GM12878 (cell line): ENCODE results near the gene UROD. TPM values are rescaled to one million over a fixed set of nuclear protein-coding genes. Genes with fewer than 3 reads are reported as not detected.

Experiments
- ATAC-seq: fragments of 200-7000 bp; cut with Tn5 transposase; 3 replicates; pipeline ENCODE4 v1.9.1; 2020; ENCODE audit warnings: mild to moderate bottlenecking, moderate library complexity
- BruUV-seq: library from RNA; stranded (reverse); fragments of 400-500 nt; replicated peaks from 2 replicates; lab custom pipeline; 2021; lab: Mats Ljungman, UMichigan
- CTCF ChIA-PET: fragments of 300-600 bp; sonication (Branson Sonifier 250); formaldehyde crosslinking; extraction: SDS; loops from one replicate; lab custom pipeline; 2021; ENCODE audit warnings: inconsistent platforms; lab: Yijun Ruan, JAX
- POLR2A ChIA-PET: fragments of 350-600 bp; formaldehyde crosslinking; extraction: SDS; loops from one replicate; lab custom pipeline; 2021; ENCODE audit warnings: inconsistent platforms; lab: Charles Lee
- RAD21 ChIA-PET: fragments of 300-600 bp; sonication (Branson Sonifier 250); formaldehyde crosslinking; loops from one replicate; lab custom pipeline; 2023; ENCODE audit warnings: antibody characterized with exemption; ENCODE audit not compliant: unreplicated experiment; lab: Charles Lee
- SMC1A ChIA-PET: fragments of 300-600 bp; sonication (Branson Sonifier 250); formaldehyde crosslinking; loops from one replicate; lab custom pipeline; 2023; ENCODE audit not compliant: unreplicated experiment, uncharacterized antibody; lab: Charles Lee
- DNase-seq: peaks from one replicate; pipeline ENCODE4 v3.0.0-alpha.2; 2011; ENCODE audit warnings: low read depth, low spot score
- FAIRE-seq: peaks from 3 replicates; lab custom pipeline; 2011; peaks lifted over from hg19 to GRCh38; lab: Jason Lieb, UNC
- H2AFZ ChIP-seq: 2 replicates; pipeline ENCODE4 v1.6.0; 2011; ENCODE audit warnings: low read depth, low read length, control low read depth; ENCODE audit not compliant: control insufficient read depth
- H3K27ac ChIP-seq: 2 replicates; pipeline ENCODE4 v1.5.1; 2011; ENCODE audit warnings: control low read depth; ENCODE audit not compliant: control insufficient read depth, insufficient read depth
- H3K27me3 ChIP-seq, 2 experiments: replicated peaks in 1 of 2; 2 replicates each; pipeline versions ENCODE4 v1.6.0 to v1.6.1; 2011; ENCODE audit warnings: low read length in 1 of 2; ENCODE audit not compliant: control insufficient read depth in 2 of 2, insufficient read depth in 2 of 2
- H3K36me3 ChIP-seq, 2 experiments: 2 replicates each; pipeline ENCODE4 v1.5.1; 2011; ENCODE audit warnings: low read length in 1 of 2; ENCODE audit not compliant: control insufficient read depth in 2 of 2, insufficient read depth in 2 of 2
- H3K4me1 ChIP-seq: 2 replicates; pipeline ENCODE4 v1.6.1; 2011; ENCODE audit warnings: mild to moderate bottlenecking, low read length, moderate library complexity, mixed read lengths; ENCODE audit not compliant: control insufficient read depth, insufficient read depth
- H3K4me2 ChIP-seq: 2 replicates; pipeline ENCODE4 v1.6.0; 2011; ENCODE audit warnings: control low read depth; ENCODE audit not compliant: control insufficient read depth, insufficient read depth
- H3K4me3 ChIP-seq: fragments of 200-600 bp; sonication (generic); 2 replicates; pipeline ENCODE4 v1.5.1; 2016
- H3K79me2 ChIP-seq: 2 replicates; pipeline ENCODE4 v1.6.0; 2011; ENCODE audit warnings: low read length; ENCODE audit not compliant: control insufficient read depth, insufficient read depth
- H3K9ac ChIP-seq: 2 replicates; pipeline ENCODE4 v1.8.0; 2011; ENCODE audit warnings: low read length, control low read depth, mixed read lengths; ENCODE audit not compliant: control insufficient read depth, insufficient read depth
- H3K9me3 ChIP-seq: replicated peaks from 3 replicates; pipeline ENCODE4 v1.5.1; 2011; ENCODE audit warnings: mild to moderate bottlenecking, low read length; ENCODE audit not compliant: control insufficient read depth, insufficient read depth
- H4K20me1 ChIP-seq: 2 replicates; pipeline ENCODE4 v1.6.0; 2011; ENCODE audit not compliant: control insufficient read depth, insufficient read depth
- BACH1 ChIP-seq: fragments of 450-650 bp; IDR thresholded peaks from 2 replicates; pipeline ENCODE4 v1.6.1; 2017; ENCODE audit warnings: mild to moderate bottlenecking, borderline replicate concordance
- CUX1 ChIP-seq: IDR thresholded peaks from 2 replicates; pipeline ENCODE4 v1.6.1; 2012; ENCODE audit warnings: improper control_type of control experiment, low read depth, low read length; ENCODE audit not compliant: insufficient replicate concordance
- SIX5 ChIP-seq: IDR thresholded peaks from 2 replicates; pipeline ENCODE4 v1.6.1; 2011; ENCODE audit warnings: mild to moderate bottlenecking, low read depth, low read length, moderate library complexity; ENCODE audit not compliant: severe bottlenecking
- SUPT20H ChIP-seq: IDR thresholded peaks from 2 replicates; pipeline ENCODE4 v1.6.1; 2011; ENCODE audit warnings: low read depth, mild to moderate bottlenecking, low read length, moderate library complexity, borderline replicate concordance; ENCODE audit not compliant: control insufficient read depth
- TARDBP ChIP-seq: IDR thresholded peaks from 2 replicates; pipeline ENCODE4 v1.6.1; 2016; ENCODE audit warnings: borderline replicate concordance
- USF2 ChIP-seq: IDR thresholded peaks from 2 replicates; pipeline ENCODE4 v1.6.1; 2011; ENCODE audit warnings: low read depth, low read length, improper control_type of control experiment, borderline replicate concordance
- ZBTB4 ChIP-seq: fragments of 450-650 bp; formaldehyde crosslinking; IDR thresholded peaks from 2 replicates; pipeline ENCODE4 v1.4.0; 2022; ENCODE audit warnings: mild to moderate bottlenecking, moderate library complexity
- WGBS: methylation state at CpG from one replicate; pipeline ENCODE4 v1.1.6; 2016; ENCODE audit warnings: low lambda C conversion rate; ENCODE audit not compliant: insufficient replicate concordance, insufficient coverage; ENCODE audit errors: missing lambda C conversion rate; 5-methylcytosine and 5-hydroxymethylcytosine counted together
- in situ Hi-C: fragments of 300-500 bp; cut with MboI; formaldehyde crosslinking; loops from 9 replicates; pipeline ENCODE4 v1.14.3; 2018; ENCODE audit warnings: mixed read lengths
- intact Hi-C: fragments of 100-400 bp; cut with micrococcal nuclease; formaldehyde crosslinking; loops from one replicate; pipeline ENCODE4 v1.14.2; 2022; ENCODE audit not compliant: unreplicated experiment
- polyA plus RNA-seq, 11 experiments: library from polyadenylated mRNA; depleted of rRNA in 4 of 11; unstranded in 6 of 11; stranded (reverse) in 5 of 11; fragments of >200 nt; fragmentation: Nextera tagmentation in 4 of 11; fragmentation: Illumina TruSeq in 1 of 11; extraction: Ambion mirVana in 4 of 11; extraction: Trizol in 1 of 11; gene quantifications; 1 replicate in 1 of 11; 2 replicates in 10 of 11; pipeline versions ENCODE4 v1.2.1 to v1.2.3, GENCODE V29; 2011 to 2016; ENCODE audit warnings: inconsistent platforms in 2 of 11, missing spikeins in 2 of 11, low read depth in 1 of 11
- total RNA-seq, 4 experiments: library from RNA; depleted of rRNA in 3 of 4; stranded (reverse); fragments of >200 nt in 3 of 4; fragmentation: Illumina TruSeq in 1 of 4; extraction: Trizol in 1 of 4; gene quantifications; 2 replicates each; pipeline versions ENCODE4 v1.2.1 to v1.2.3, GENCODE V29; 2013 to 2021
- TF ChIP-seq, protein P1 (sequence below): IDR thresholded peaks from 2 replicates; pipeline ENCODE4 v1.6.1; 2012; ENCODE audit warnings: low read depth, low read length, improper control_type of control experiment

UROD gene
- total and polyA plus RNA-seq, 10 of the 15 experiments (the other 5 are each of a cell fraction or from before 2014, with no cell fraction given): 65.8 to 330 (median 102) TPM

DNA sequence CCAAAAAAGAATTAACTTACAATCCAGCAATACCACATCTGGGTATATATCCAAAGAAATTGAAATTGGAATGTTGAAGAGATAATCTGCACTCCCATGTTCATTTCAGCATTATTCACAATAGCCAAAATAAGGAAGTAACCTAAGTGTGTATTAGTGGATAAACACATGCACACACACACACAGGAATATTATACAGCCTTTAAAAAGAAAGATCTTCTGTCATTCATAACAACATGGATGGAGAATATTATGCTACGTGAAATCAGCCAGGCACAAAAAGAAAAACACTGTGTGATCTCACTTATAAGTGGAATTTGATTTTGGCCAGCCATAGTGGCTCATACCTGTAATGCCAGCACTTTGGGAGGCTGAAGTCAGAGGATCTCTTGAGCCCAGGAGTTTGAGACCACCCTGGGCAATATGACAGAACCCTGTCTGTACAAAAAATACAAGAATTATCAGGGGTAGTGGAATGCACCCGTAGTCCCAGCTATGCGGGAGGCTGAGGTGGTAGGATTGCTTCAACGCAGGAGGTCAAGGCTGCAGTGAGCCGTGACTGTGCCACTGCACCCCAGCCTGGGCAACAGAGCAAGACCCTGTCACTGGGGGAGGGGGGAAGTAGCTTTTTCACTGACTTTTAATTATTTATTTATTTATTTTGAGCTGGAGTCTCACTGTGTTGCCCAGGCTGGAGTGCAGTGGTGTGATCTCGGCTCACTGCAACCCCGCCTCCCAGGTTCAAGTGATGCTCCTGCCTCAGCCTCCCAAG lies 16.4 kb upstream of the UROD start:
- no peak for DNase-seq
- ChIA-PET RAD21 (interaction anchor here (0.8 kb wide), 1 partner anchor 9 kb away, joined by 3 read pairs; no protein-coding TSS in a partner anchor), CTCF (no interaction called here), SMC1A (no interaction called here), POLR2A (interaction anchor here (0.5 kb wide), 1 partner anchor 657 kb away, joined by 3 read pairs; no protein-coding TSS in a partner anchor)
- in situ Hi-C loops: no loop called here
- H2AFZ ChIP-seq: no peak overlapping the region
- WGBS: 79% methylated on average over 7 of the region's 7 CpGs
- no peak overlapping the region for H3K9ac ChIP-seq
- H4K20me1 ChIP-seq: no peaks in the 10 kb centered on the region
- no peak overlapping the region for H3K27ac ChIP-seq
- no peak overlapping the region for H3K4me3 ChIP-seq
- intact Hi-C loops: no loop called here
- no peaks in the 10 kb centered on the region for H3K9me3 ChIP-seq
- H3K4me2 ChIP-seq: no peak overlapping the region
- FAIRE-seq: no peak
- ATAC-seq: no peak
- no TSS peak for BruUV-seq
- H3K79me2 ChIP-seq: no peaks in the 10 kb centered on the region
- no peaks in the 10 kb centered on the region for H3K27me3 ChIP-seq
- no peaks in the 10 kb centered on the region for H3K36me3 ChIP-seq
- H3K4me1 ChIP-seq: no peaks in the 10 kb centered on the region
- no peak for TF ChIP-seq CUX1
- no peak for TF ChIP-seq ZBTB4 (CRISPR knock-in tag)
- TF ChIP-seq USF2: no peak
- TF ChIP-seq SIX5: no peak
- no peak for TF ChIP-seq BACH1
- TF ChIP-seq SUPT20H: no peak
- TF ChIP-seq TARDBP: no peak
- TF ChIP-seq, protein P1, sequence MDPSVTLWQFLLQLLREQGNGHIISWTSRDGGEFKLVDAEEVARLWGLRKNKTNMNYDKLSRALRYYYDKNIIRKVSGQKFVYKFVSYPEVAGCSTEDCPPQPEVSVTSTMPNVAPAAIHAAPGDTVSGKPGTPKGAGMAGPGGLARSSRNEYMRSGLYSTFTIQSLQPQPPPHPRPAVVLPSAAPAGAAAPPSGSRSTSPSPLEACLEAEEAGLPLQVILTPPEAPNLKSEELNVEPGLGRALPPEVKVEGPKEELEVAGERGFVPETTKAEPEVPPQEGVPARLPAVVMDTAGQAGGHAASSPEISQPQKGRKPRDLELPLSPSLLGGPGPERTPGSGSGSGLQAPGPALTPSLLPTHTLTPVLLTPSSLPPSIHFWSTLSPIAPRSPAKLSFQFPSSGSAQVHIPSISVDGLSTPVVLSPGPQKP: no peak
